HG03066 (cell line): ENCODE results near the gene RTBDN.

Experiments used
- ATAC-seq: cut with Tn5 transposase; IDR thresholded peaks from one replicate; pipeline ENCODE4 v1.9.1; 2021; ENCODE audit warnings: low read depth; ENCODE audit not compliant: unreplicated experiment

RTBDN gene

GRCh38 chr19:12794196-12794941 lies 40.0 kb downstream of the RTBDN start:
- no peak for ATAC-seq

GRCh38 chr19:12793290-12794195 lies 40.8 kb downstream of the RTBDN start:
- ATAC-seq = no peak

- ATAC-seq = no peak
Observed at GRCh38 chr19:12792853-12793289, 41.5 kb downstream of the RTBDN start.

- ATAC-seq = no peak
Observed at GRCh38 chr19:12792051-12792852, 42.1 kb downstream of the RTBDN start.

- ATAC-seq = no peak
Observed at GRCh38 chr19:12791345-12792050, 42.9 kb downstream of the RTBDN start, which contains the start of gene JUNB. JUNB (plus strand) TSS chr19:12791486; CDS start chr19:12791772, 286 bp downstream.

GRCh38 chr19:12790628-12791344 lies 43.6 kb downstream of the RTBDN start:
- no peak for ATAC-seq

- peak; percentile 45 for ATAC-seq
Observed at GRCh38 chr19:12789904-12790619, 44.3 kb downstream of the RTBDN start.

- ATAC-seq = no peak
Observed at GRCh38 chr19:12789098-12789903, 45.1 kb downstream of the RTBDN start.

GRCh38 chr19:12788682-12789097 lies 45.7 kb downstream of the RTBDN start:
- no peak for ATAC-seq

- ATAC-seq = no peak
Observed at GRCh38 chr19:12788042-12788681, 46.2 kb downstream of the RTBDN start.

GRCh38 chr19:12787458-12787857 lies 46.9 kb downstream of the RTBDN start:
- no peak for ATAC-seq

- ATAC-seq = no peak
Observed at GRCh38 chr19:12786952-12787351, 47.4 kb downstream of the RTBDN start.

- no peak for ATAC-seq
Observed at GRCh38 chr19:12786141-12786870, 48.1 kb downstream of the RTBDN start.

GRCh38 chr19:12785431-12786031 lies 48.8 kb downstream of the RTBDN start:
- ATAC-seq = no peak

- no peak for ATAC-seq
Observed at GRCh38 chr19:12784871-12785430, 49.4 kb downstream of the RTBDN start.

- ATAC-seq = no peak
Observed at GRCh38 chr19:12784394-12784870, 49.9 kb downstream of the RTBDN start.
